Measurements from ENCODE around the gene KRTAP10-6. TPM values are rescaled to one million over a fixed set of nuclear protein-coding genes. Genes with fewer than 3 reads are reported as not detected.

Gene KRTAP10-6
- total RNA-seq, 6 experiments from 2014 or later = not detected

GRCh38 chr21:44599264-44600029 is 7.1 kb upstream of the KRTAP10-6 start:
- peaks cover 21% of the 10 kb centered on the region for H3K27me3 Mint-ChIP-seq (ENCODE audit: insufficient read depth)
- no peak overlapping the region for H3K27ac Mint-ChIP-seq
- no peak for TF ChIP-seq CTCF (IDR thresholded peaks at IDR 0.05)
- no peaks in the 10 kb centered on the region; the same call in none of the 2 replicates for H3K9me3 Mint-ChIP-seq
- no peak overlapping the region for H3K4me3 Mint-ChIP-seq
- no peaks in the 10 kb centered on the region for H3K36me3 Mint-ChIP-seq (ENCODE audit: low read depth)
- no peaks in the 10 kb centered on the region; the same call in 1 of the 2 replicates for H3K4me1 Mint-ChIP-seq (ENCODE audit: low read depth)
- no peak for DNase-seq

- H3K36me3 Mint-ChIP-seq (ENCODE audit: low read depth) = no peaks in the 10 kb centered on the region
- H3K27me3 Mint-ChIP-seq (ENCODE audit: insufficient read depth) = peaks cover 19% of the 10 kb centered on the region
- DNase-seq = no peak
- TF ChIP-seq CTCF (IDR thresholded peaks at IDR 0.05) = no peak
- H3K4me3 Mint-ChIP-seq = no peak overlapping the region
- peaks cover 9% of the 10 kb centered on the region; the same call in 1 of the 2 replicates for H3K4me1 Mint-ChIP-seq (ENCODE audit: low read depth)
- H3K27ac Mint-ChIP-seq = no peak overlapping the region
- H3K9me3 Mint-ChIP-seq = no peaks in the 10 kb centered on the region; the same call in none of the 2 replicates
Observed at GRCh38 chr21:44598061-44598460, 5.8 kb upstream of the KRTAP10-6 start.

DNA sequence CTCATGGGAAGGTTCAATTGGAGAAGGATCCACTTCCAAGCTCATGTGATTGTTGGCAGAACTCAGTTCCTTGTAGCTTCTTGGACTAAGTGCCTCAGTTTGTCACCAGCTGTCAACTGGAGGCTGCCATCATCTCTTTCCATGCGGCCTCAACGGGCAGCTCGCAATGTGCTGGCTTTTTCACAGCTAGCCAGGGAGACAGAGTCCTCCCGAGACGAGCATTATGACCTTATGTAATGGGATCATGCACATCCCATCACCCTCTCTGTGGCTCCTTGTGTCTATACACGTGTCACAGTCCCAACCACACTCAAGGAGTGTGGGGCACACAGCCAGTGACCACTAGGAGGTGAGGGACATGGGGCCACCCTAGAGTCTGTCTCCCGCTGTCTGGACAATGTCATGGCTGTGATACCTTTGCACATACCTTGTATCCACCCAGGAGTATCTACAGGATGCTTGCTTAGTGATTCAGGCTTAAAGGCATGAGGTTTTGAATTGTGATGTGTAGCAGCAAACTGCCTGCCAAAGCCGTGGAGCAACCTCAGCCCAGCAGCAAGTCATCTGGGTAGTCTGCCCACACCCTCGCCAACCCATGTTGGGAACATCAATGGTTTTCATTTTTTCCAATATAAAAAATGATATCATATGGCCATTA is 3.9 kb upstream of the KRTAP10-6 start:
- no peaks in the 10 kb centered on the region for H3K36me3 Mint-ChIP-seq (ENCODE audit: low read depth)
- H3K27ac Mint-ChIP-seq = no peak overlapping the region
- DNase-seq = no peak
- H3K9me3 Mint-ChIP-seq = no peaks in the 10 kb centered on the region; the same call in none of the 2 replicates
- peaks cover 16% of the 10 kb centered on the region for H3K27me3 Mint-ChIP-seq (ENCODE audit: insufficient read depth)
- TF ChIP-seq CTCF (IDR thresholded peaks at IDR 0.05) = 0 out of 2 replicates have a peak, but pooled peaks have one; percentile 9
- peaks cover 9% of the 10 kb centered on the region; the same call in 1 of the 2 replicates for H3K4me1 Mint-ChIP-seq (ENCODE audit: low read depth)
- H3K4me3 Mint-ChIP-seq = no peak overlapping the region

- H3K9me3 Mint-ChIP-seq = no peaks in the 10 kb centered on the region; the same call in none of the 2 replicates
- peaks cover 14% of the 10 kb centered on the region for H3K27me3 Mint-ChIP-seq (ENCODE audit: insufficient read depth)
- peaks cover 9% of the 10 kb centered on the region; the same call in 1 of the 2 replicates for H3K4me1 Mint-ChIP-seq (ENCODE audit: low read depth)
- no peak overlapping the region for H3K27ac Mint-ChIP-seq
- H3K4me3 Mint-ChIP-seq = no peak overlapping the region
- no peaks in the 10 kb centered on the region for H3K36me3 Mint-ChIP-seq (ENCODE audit: low read depth)
- TF ChIP-seq CTCF (IDR thresholded peaks at IDR 0.05) = no peak
- DNase-seq = no peak
Observed at GRCh38 chr21:44595524-44595923, 3.2 kb upstream of the KRTAP10-6 start.

GRCh38 chr21:44594406-44594916 is 2.2 kb upstream of the KRTAP10-6 start:
- Mint-ChIP-seq H3K27ac (no peak overlapping the region), H3K4me1 (ENCODE audit: low read depth) (peaks cover 9% of the 10 kb centered on the region; the same call in 1 of the 2 replicates), H3K27me3 (ENCODE audit: insufficient read depth) (peaks cover 9% of the 10 kb centered on the region), H3K9me3 (peaks cover 2% of the 10 kb centered on the region), H3K4me3 (no peak overlapping the region), H3K36me3 (ENCODE audit: low read depth) (no peaks in the 10 kb centered on the region)
- DNase-seq = no peak
- TF ChIP-seq CTCF (IDR thresholded peaks at IDR 0.05) = no peak
